ENCODE data around the gene FAM72C.
"Not testable (repeated sequence)": the region's sequence is repeated elsewhere in the genome, so short reads cannot be mapped to it uniquely, and the experiment has no call there.

The FAM72C gene

DNA sequence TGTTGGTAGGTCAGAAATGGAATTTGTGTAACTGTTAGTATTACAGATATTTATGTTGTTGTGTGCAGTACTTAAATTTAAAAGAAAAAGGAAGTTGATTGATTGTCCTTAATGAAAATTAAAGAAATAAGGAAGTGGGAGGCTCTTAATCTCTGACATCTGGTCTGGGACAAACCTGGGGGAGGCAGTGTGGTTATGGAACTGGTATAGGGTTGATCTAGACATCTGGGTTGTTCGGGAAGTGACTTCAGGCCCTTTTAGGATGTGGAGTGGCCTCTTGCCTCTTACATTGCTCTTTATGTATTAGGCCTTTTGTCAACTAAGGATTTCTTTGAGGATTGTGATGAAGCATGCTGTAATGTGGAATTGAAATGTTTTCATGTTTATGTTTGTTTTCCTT, 16.1 kb upstream of the FAM72C start:
- in situ Hi-C loops (cut with MboI; ENCODE audit: low sequenced_read_pairs): not testable (repeated sequence)

DNA sequence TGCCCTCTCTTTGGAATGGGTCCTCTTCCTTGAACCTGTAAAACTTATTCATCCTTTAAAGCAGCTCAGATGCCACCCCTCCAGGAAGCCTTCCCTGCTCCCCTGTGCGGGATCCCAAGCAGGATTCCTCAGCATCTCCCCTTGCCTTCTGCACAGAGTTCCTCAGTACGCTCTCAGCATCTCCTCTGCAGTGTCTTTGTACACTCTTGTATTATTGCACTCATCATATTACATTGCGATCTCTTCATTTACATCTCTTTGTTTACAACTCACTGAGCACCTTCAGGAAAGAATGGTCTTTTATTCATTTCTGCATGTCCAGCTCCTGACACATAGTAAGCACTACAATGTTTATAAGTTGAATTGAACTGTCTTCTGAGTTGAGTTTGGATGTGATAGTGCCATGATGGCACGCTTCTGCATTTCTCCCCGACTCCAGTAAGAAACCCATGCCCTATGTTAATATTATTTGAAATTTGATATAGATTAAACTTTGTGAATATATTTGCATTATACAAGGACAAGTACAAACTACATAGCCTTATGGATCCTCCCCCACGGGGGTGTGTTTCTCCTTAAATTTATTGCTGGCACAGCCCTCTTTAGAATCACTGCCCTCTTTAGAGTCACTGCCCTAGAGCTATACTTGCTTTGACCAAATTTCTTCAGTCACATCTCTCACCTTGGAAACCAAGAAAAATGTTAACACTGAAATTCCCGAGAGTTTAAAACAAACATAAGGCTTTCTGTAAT, 13.1 kb upstream of the FAM72C start:
- in situ Hi-C loops (cut with MboI; ENCODE audit: low sequenced_read_pairs): not testable (repeated sequence)

DNA sequence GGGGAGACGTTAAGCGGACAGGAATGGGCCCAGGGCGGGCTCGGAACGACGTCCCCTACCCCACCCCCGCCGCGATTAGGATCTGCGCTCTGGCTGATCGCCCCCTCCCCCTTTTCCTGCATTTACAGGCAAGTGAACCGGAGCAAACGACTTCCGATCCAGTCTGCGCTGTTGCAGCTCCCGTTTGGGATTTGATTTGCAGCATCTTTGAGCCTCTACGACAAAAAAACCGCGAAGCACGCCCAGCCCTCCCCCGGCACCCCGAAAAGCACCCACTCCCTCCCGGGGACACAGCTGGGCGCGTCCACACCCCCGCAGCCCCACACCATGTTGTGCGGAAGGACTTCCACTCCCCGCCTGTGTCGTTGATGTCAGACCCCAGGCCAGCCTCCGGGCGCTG, 2.6 kb upstream of the FAM72C start:
- in situ Hi-C loops (cut with MboI; ENCODE audit: low sequenced_read_pairs): not testable (repeated sequence)

DNA sequence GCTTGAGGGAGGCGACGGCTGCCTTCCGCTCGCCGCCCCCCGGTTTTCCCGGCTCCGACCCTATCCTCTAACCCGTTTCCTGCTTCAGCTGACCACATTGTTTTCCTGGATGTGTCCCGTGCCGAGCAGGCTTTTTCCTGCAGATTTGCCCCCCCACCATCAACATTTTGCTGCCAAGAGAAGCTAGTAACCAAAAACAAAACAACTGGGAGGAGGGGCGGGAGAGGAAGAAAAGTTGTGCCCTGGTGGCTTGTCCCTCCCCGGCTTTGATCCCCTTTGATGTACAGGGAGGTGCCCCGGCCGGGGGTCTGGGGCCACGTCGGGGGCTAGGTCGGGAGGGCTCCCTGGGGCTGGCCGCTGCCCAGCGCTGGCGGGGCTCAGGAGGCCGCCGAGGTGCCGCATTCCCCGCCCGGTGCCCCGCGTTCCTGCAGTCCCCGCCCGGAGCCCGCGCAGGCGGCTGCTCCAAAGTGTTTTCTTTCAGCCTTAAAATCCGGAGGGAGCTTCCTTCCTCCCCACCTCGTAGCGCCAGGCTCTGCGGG, 2.2 kb upstream of the FAM72C start:
- in situ Hi-C loops (cut with MboI; ENCODE audit: low sequenced_read_pairs): not testable (repeated sequence)

DNA sequence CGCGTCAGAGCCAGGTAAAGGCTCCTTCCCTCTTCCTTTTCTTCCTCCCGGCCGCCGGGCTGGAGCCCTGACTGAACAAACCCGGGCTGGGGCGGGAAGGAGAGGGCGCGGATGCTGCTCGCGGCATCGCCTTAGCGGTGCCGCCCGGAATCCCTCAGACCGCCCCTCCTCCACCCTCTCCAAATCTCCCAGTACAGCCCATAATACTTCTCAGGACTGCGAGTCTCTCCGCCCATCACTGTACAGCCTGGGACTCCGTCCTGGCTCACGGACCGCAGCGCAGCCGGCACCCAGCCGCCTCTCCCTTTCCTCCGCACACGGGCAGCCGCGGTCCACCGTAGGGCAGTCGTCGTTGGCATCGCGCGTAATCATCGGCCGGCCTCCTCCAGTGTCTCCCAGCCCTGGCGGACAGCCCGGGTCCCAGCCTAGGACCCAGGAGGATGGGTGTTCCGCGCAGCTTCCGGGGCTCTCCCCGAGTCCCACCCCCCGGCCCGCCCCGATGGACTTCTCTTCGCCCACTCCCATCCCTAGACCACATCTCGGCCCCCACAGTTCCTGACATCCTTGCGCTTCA, 1.1 kb upstream of the FAM72C start:
- in situ Hi-C loops (cut with MboI; ENCODE audit: low sequenced_read_pairs): not testable (repeated sequence)

DNA sequence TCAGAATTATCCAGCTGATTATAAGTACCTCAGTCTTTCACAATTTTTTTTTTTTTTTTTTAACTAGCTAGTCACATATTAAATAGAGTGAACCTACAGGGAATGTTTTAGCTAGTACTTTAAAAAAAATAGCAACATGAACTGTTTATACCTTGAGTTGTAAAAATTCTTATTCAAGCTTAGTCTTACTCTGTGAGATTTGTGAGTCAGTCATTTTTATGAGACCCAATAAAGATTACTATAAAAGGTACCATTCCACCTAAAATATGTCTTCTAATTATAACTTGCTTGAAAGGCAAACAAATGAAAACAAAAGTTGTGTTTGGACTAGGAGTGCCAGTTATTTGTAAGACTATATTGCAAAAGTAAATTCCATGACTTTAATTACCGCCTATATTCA, 5.9 kb downstream of the FAM72C start:
- in situ Hi-C loops (cut with MboI; ENCODE audit: low sequenced_read_pairs): not testable (repeated sequence)

DNA sequence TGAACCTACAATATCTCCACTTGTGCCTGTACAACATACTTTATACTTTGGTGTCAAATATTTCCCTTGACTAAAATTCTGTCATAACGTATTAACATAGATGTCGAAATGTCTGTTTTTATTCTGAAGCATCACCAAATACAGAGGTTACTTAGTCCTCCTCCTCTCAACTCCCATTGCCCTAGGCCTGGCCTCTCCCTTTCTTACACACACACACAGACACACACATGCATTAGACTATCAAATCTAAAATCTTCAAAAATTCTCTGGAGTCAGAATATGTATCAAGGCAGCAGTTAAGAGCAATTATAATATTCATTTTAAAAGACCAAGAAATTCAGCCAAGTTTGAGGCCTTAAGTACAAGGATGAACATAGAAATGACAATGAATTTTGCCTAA, 7.5 kb downstream of the FAM72C start:
- in situ Hi-C loops (cut with MboI; ENCODE audit: low sequenced_read_pairs): not testable (repeated sequence)

DNA sequence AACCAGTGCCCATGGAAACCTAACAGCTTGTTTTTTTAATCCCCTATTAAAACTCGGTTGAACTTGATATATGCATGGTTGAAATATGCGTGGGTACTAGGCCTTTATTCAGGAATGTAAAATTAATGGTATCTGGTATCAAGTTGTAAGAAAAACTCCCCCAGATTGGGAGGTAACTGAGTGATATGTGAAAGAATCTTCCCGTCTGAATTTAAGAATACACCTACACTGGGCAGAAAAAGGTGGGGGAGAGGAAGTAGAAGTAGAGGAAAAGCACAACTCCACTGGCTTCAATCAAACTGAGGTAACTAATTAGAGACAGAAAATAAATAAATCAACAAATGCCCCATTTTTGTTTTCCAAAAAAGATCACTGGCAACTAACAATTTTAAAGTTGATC, 15.9 kb downstream of the FAM72C start:
- in situ Hi-C loops (cut with MboI; ENCODE audit: low sequenced_read_pairs): not testable (repeated sequence)

DNA sequence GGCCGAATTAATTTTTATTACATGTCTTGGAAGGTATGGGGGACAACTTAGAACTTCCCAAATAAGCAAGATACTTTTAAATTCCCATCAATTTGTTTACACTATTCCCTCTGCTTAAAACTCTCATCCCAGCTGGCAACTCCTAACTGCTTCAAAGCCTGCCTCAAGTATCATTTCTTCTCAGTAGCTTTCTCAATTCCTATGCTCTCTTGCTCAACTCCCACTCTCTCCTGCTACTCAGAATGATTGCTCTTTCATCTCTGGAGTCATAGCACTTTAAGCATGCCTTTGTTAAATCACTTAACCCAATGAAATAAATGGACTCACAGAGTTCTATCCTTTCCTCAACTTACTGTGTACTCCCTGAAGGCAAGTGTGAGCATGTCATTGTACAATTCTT, 18.9 kb downstream of the FAM72C start:
- in situ Hi-C loops (cut with MboI; ENCODE audit: low sequenced_read_pairs): not testable (repeated sequence)

DNA sequence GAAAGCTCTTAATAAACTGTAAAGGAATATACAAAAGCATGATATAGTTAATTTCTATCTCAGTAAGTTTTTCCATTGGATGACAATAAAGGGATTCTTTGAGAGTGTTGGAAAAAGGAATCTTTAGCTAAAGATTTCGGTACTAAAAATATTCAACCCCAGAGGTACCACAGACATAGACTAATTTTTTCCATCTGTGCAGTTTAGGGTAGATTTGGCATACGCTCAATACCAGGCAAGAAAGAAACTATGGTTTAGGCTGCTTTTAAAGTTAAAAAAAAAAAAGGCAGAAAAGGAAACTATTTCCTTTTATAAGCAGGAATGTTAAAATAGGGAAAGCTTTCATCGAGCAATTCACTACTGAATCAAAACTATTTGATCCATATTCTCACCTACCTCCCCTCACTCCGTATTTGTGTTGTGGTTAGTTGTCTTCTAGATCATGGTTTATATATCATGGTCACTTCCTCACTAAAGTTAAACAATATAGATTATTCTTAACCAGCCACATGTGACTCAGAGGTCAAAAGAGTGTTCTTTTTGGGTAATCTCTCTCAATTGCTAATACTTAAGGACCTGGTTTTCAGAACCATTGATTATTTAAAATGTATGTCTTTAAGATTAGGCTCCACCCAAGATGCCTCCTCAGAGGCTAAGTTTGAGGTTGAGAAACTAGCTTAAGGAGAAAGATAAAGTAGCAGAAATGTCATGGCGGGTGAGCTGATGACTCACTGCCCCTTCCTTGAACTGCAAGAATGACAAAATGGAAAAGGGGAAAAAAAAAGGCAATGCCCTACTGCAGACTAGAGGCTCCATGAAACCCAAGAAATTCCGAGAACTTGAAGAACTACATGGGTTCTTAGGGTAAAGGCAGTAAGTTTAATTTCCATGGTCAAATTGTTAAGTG, 20.0 kb downstream of the FAM72C start:
- in situ Hi-C loops (cut with MboI; ENCODE audit: low sequenced_read_pairs): not testable (repeated sequence)

DNA sequence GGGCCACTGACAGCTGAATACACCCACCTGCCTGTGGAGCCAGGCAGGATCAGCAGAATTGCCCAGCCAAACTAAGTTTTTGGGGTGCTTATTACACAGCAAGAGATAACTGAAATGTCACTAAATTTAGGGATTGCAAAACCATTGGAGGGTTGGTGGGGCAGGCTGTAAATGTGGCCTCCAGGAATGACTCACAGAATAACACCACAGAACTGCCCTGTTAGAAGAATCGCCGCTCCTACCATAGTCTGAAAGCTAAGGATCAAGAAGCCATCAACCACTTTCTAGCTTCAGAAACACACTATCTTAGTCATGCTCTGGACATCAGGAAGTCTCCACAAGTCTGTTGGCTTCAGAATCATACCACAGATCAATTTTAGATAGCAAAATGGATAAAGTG, 24.0 kb downstream of the FAM72C start:
- in situ Hi-C loops (cut with MboI; ENCODE audit: low sequenced_read_pairs): not testable (repeated sequence)

DNA sequence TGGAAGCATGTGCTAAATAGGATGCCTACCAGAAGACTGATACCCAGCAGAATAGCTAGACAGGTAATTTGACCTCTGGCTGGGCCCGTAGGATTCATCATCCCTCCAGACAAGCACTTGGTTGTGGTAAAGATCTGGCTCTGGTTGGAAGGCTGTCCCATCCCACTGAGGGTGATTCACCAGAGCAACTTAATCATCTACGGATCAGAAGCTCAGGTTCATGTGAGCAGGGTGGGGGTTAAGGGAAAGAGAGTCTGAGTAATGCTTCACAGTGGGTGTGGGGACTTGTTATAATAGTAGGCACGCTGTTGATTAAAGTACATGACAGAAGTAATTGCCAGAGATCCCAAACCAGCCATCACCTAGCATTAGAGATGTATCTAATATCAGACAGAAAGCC, 26.5 kb downstream of the FAM72C start:
- in situ Hi-C loops (cut with MboI; ENCODE audit: low sequenced_read_pairs): not testable (repeated sequence)

DNA sequence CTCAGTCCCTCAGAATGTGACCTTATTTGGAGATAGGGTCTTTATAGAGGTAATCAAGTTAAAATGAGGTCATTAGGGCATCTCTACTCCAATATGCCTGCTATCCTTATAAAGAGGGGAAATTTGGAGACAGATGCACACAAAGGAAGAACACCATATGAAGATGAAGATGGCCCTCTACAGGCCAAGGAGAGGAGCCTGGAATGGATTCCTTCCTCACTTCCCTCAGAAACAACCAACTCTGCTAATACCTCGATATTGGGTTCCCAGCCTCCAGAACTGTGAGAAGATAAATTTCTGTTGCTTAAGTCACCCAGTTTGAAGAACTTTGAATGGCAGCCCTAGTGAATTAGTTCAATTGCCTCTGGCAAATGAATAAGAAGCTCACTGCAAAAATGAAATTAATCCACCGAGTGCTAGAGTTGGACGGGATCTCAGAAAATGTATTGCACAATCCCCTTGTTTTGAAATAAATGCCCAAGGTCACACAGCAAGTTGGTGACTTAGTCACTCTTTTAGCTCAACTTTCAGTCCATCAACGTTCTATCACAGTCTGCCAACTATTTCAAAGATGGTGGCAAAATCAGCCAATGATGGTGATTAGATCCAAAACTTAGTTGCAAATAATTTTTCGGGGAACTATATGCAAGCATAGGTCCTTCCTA, 27.1 kb downstream of the FAM72C start:
- in situ Hi-C loops (cut with MboI; ENCODE audit: low sequenced_read_pairs): not testable (repeated sequence)

DNA sequence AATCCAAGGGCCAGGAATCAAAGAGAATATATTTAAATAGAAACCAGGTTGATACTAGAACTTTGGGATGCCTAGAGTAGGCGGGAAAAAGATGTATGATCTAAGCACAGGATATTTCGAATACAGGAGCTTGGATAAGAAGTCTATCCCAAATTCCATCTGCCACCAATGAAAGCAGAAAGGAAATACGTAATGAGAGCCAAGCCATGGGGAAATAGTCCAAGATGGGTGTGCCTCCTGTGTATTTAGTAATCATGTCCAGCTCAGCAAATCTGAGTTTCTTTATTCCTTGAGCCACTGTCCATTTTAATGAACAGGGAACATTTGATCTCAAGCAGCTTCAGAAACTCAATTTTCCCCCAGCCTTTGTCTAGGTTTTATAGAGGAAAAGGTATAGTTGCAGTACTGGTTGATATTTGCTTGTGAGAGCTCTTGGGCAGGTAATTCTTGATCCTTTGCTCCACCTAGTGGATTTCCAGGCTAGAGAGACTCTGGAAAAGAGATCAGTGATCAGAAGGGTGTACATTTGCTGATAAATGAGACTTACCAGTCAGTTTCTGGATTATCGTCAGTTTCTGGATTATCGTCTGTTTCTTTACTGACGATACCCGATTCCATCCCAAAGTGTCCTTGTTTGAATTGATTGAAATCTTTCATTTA, 28.3 kb downstream of the FAM72C start:
- in situ Hi-C loops (cut with MboI; ENCODE audit: low sequenced_read_pairs): not testable (repeated sequence)

DNA sequence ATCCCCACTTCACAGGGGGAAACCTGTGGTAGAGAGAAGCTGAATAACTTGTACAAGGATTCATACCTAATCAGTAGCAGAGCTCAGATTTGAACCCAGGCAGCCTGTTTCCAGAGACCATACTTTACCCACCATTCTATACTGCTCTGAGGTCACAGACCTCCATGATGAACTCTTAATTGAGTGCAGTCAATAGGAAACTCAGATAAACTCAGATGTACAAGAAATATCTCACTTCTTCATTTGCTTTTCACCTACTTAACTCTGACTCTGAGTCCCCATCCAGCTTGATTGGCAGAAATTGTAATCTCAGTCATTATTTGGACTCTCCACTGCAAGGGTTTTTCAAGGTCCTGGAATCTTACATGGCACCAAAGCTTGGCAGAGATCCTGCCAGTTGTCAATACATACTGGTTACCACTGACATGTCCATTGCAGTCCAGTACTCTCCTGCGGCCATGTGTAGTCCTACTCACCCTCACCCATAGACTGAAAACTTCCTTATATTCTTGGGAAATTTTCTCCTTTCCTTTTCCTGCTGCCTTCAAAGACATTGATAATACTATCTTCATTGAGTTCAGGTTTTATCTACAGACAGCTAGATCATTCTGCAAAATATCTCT, 29.4 kb downstream of the FAM72C start:
- in situ Hi-C loops (cut with MboI; ENCODE audit: low sequenced_read_pairs): not testable (repeated sequence)

DNA sequence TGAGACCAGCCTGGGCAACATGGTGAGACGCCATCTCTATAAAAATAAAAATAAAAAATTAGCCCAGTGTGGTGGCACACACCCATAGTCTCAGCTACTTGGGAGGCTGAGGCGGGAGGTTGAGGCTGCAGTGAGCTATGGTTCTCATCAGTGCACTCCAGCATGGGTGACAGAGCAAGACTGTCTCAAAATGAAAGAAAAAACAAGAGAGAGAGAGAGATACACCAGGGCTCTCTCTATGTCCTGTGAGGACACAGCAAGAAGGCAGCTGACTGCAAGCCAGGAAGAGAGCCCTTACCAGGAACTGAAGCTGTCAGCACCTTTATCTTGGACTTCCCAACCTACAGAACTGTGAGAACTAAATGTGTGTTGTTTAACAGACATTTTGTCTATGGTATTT, 32.1 kb downstream of the FAM72C start:
- in situ Hi-C loops (cut with MboI; ENCODE audit: low sequenced_read_pairs): not testable (repeated sequence)

DNA sequence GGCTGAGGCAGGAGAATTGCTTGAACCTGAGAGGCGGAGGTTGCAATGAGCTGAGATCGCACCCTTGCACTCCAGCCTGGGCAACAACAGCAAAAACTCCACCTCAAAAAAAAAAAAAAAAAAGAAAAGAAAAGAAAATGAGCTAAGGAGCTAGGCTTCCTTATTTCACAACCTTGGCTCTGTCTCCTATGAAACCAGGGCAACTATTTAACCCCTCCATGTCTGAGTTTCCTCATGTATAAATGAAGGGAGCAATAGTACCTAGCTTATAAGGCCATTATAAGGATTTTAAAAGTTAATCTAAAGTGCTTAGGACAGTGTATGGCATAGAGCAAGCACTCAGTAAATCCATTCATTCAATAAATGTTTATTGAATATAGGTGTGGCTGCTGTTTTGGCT, 32.9 kb downstream of the FAM72C start:
- in situ Hi-C loops (cut with MboI; ENCODE audit: low sequenced_read_pairs): not testable (repeated sequence)

DNA sequence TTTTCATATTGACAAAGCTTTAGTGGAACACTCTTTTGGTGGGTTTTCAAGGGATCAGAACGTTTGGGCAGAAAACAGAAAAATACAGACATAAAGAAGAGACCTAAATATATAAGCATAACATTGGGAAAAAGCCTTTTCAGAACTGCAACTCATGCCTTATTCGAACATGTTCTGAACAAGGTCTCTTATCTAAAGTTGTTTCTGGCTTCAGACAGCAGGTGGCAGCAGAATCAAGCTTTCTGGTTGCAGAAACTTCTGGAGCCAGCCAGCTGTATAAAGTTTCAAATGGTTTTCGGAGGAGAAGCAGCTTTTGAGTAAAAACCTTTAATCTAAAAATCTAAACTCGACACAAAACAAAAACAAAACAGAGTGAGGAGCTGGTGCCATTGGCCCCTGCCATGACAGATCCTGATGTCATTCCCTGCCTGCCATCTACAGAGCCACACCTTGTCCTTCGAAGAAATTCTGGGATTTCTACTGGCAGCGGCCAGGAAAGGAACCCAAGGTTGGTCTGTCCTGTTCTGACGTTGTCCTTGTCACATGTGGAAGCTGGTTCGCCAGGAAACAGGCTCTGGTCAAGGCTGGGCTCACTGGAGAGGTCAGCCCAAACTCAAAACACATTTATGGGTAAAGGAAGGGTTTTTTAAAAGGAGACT, 35.2 kb downstream of the FAM72C start:
- in situ Hi-C loops (cut with MboI; ENCODE audit: low sequenced_read_pairs): not testable (repeated sequence)

DNA sequence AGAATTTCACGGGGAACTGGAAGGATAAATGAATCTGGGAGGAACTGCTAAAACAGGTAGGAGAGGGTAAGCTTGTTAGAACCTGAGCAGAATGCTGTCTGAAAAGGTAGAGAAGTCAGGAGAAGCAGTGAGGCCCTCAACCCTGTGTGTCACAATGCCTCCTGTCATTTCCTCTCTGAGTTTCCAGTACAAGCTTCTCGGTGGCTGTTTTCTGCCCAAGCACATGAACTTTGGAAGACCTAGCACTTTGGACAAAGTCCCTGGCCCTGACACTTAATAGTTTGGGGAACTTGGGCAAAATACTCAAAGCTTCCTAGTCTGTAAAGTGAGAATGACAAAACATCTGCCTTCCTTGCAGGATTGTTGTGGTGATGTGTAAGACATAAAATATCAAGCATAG, 52.7 kb downstream of the FAM72C start:
- in situ Hi-C loops (cut with MboI; ENCODE audit: low sequenced_read_pairs): not testable (repeated sequence)
